Activated CD8-positive, alpha-beta memory T cell treated with anti-CD3 and anti-CD28 coated beads for 36 hours (primary cell): ENCODE data around the gene ZFAND3. TPM values are rescaled to one million over a fixed set of nuclear protein-coding genes. Genes with fewer than 3 reads are reported as not detected.
"Not testable (repeated sequence)": the region's sequence is repeated elsewhere in the genome, so short reads cannot be mapped to it uniquely, and the experiment has no call there.

Experiments used
- CTCF ChIA-PET: fragments of 350-600 bp; sonication (Branson Sonifier 250); formaldehyde crosslinking; loops from one replicate; lab custom pipeline; 2021; ENCODE audit warnings: antibody characterized with exemption; lab: Charles Lee
- POLR2A ChIA-PET: fragments of 350-600 bp; sonication (Branson Sonifier 250); formaldehyde crosslinking; loops from one replicate; lab custom pipeline; 2021; ENCODE audit warnings: antibody characterized with exemption; lab: Charles Lee
- total RNA-seq, 2 experiments: library from RNA; stranded (reverse); gene quantifications; one replicate each; pipeline ENCODE4 v1.2.3, GENCODE V29; 2021

ZFAND3 gene
- total RNA-seq, 2 experiments from 2014 or later: 29.3 TPM

DNA sequence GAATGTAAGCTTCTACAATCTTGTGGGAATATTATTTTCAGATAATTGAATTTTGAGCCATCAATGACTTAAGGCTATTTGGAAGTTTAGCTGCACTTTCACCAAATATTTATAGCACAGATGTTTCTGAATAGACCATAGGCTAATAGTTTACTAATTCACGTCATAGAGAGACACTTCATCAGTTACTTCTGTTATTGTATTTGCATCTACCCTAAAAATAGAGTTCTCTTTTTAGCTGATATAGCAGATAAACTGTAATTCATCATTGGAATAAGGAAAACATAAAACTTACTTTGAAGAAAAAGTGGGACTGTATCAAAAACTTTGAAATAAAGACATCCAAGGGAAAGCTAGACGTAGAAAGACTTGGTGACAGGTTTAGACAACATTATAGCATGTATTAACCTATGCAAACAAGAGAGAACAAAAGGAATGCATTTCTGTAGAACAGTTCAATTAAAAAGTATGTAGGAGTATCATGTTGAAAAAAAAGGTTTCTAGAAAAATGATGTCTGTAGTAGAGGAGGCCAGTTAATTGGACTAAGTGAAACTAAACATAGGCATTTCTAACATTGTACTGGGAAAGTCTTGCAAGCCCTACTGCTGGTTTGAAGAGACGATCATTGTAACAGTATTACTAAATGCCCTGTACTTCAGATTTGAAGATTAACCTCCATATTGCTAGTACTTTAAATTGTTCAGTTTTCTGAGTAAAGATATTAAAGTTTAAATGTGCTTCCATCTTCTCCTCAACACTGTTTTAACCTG lies 123.3 kb downstream of the ZFAND3 start:
- ChIA-PET CTCF (no interaction called here), POLR2A (interaction anchor here (0.5 kb wide), 1 partner anchor 29 kb away, joined by 3 read pairs; no protein-coding TSS in a partner anchor)

DNA sequence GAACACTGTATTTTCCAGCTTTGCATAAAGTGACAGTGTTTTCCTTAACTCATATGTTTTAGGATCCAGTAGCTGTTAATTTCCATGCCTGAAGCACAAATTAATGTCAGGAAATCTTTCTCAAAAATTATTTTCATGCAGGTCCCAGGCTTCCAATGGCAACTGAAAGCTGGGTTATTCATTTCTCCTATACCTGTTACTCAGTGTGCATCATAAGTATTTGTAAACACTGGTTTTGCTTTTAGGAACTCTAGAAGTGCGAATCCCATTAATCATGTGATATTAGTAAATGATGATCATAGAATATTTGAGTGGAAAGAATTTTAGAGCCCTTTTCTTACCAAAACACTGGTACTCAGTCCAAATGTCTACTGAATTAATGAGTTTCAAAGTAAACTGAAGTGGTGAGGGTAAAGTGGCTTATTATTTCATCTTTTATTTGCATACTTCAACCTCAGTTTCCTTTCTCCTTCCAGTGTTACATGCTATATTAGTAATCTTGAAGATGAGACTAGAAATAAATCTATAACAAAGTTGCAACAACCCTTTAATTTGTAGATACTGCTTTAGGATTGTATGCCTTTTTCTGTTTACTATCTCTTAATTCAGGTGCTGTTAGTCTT lies 124.0 kb downstream of the ZFAND3 start:
- CTCF ChIA-PET: no interaction called here
- POLR2A ChIA-PET: no interaction called here

DNA sequence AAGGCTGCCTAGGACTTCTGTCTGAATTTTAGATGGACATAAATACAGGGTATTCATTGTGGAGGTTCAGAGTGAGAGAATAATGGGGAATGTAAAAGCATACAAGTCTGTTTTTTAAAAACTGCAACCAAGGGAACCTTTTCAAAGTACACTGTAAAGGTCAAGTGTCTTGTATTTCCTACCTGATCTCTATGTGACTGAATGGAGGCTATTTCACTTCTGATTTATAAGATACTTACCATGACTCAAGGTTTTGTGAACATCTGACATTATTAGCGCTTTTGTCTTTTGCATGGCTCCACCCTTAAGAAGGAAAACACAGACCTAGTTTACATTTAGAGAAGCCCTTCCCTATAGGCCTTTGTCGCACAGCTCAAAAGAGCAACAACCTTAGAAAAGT lies 126.5 kb downstream of the ZFAND3 start:
- POLR2A ChIA-PET: no interaction called here
- CTCF ChIA-PET: no interaction called here

DNA sequence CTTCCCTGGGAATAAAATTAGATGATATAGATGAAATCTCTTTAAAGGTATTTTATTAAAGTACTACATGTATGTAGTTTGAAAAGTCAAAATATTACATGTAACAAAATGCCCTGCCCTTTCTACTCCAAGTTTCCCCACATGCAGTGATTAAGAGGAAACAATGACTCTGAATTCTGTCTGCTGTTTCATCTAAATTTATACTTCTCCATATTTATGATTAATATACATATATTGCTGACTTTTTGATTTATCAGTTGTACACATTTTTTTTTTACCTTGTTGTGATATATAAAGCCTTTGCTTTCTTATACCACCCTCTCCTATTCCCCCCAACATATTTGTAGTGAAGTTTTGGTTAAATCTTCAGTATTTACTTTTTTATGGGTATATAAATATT lies 127.9 kb downstream of the ZFAND3 start:
- POLR2A ChIA-PET: no interaction called here
- CTCF ChIA-PET: no interaction called here

DNA sequence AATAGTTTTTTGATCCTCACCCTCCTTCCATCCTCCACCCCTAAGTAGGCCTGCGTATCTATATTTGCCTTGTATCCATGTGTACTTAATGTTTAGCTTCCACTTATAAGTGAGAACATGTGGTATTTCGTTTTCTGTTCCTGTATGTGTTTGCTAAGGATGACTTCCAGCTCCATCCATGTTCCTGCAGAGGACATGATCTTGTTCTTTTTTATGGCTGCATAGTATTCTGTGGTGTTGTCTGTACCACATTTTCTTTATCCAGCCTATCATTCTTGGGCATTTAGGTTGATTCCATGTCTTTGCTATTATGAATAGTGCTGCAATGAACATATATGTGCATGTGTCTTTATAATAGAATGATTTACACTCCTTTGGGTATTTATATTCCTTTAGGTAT lies 129.1 kb downstream of the ZFAND3 start:
- CTCF ChIA-PET, POLR2A ChIA-PET: not testable (repeated sequence)

DNA sequence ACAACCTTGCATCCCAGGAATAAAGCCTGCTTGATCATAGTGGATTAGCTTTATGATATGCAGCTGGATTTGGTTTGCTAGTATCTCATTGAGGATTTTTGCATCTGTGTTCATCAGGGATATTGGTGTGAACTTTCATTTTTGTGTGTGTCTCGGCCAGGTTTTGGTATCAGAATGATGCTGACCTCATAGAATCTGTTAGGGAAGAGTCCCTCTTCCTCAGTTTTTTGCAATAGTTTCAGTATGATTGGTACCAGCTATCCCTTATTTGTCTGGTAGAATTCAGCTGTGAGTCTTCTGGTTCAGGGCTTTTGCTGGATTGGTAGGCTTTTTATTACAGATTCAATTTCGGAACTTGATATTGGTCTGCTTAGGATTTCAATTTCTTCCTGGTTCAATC lies 132.5 kb downstream of the ZFAND3 start:
- ChIA-PET POLR2A (no interaction called here), CTCF (no interaction called here)

DNA sequence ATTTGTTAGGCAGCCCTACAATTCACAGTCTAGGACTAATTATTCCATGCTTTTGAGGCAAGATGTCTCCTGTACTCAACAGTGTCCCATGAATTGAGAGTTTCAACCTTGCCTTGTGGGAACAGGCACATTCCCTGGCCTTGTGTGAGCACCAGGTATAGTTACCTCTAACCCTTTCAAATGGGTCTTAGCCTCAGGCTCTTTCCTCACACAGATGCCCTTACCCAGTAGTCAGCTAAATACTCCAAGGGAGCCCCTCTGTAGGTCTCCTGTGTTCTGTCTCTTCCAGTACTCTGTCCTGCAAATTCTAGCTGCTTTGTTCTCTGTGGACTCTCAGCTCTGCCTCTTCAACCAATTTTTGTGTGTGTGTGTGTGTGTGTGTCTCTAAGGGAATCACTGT lies 135.3 kb downstream of the ZFAND3 start:
- ChIA-PET POLR2A (no interaction called here), CTCF (no interaction called here)

DNA sequence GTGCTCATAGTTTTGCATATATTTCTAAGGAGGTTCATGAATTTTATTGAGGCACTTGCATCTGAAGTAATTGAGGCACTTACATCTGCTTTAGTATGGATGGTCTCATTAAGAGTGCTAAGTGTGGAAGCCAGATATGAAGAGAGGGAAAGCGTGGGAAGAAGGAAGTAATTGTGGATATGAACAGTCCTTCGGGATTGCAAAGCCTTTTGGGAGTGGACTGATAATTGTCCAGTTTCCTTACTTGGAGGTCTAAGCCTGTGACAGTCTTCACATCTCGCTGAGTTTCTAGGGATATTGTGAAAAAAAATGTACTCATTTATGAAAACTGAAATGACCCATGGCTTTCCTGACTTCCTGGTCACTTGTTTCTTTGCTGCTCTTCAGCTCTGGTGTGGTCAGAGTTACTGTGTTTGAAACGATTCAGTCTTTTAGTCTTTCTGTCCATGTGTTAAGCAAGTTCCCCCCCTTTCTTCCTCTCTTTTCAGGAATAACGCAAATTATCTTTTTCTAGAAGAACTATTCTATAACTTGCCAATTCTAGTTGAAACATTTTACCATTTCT lies 137.3 kb downstream of the ZFAND3 start:
- CTCF ChIA-PET: no interaction called here
- POLR2A ChIA-PET: no interaction called here

DNA sequence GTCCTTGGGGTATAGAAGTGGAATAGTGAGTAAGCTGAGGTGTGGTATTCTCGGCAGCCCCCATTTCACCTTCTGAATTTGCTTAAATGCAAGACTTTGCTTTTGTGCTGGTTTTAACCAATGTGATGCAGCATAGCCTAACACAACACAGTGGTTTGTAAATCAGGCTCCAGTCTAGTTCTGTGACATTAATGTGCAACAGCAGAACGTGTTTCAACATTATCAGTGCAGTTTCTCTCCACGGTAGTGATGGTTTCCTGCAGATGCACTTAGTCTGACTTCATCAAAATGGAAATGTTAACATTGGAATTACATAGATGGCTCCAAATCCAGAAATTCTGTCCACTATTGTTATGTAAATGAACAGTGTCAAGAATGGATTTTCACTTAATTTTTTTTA lies 139.5 kb downstream of the ZFAND3 start:
- CTCF ChIA-PET: no interaction called here
- POLR2A ChIA-PET: no interaction called here

DNA sequence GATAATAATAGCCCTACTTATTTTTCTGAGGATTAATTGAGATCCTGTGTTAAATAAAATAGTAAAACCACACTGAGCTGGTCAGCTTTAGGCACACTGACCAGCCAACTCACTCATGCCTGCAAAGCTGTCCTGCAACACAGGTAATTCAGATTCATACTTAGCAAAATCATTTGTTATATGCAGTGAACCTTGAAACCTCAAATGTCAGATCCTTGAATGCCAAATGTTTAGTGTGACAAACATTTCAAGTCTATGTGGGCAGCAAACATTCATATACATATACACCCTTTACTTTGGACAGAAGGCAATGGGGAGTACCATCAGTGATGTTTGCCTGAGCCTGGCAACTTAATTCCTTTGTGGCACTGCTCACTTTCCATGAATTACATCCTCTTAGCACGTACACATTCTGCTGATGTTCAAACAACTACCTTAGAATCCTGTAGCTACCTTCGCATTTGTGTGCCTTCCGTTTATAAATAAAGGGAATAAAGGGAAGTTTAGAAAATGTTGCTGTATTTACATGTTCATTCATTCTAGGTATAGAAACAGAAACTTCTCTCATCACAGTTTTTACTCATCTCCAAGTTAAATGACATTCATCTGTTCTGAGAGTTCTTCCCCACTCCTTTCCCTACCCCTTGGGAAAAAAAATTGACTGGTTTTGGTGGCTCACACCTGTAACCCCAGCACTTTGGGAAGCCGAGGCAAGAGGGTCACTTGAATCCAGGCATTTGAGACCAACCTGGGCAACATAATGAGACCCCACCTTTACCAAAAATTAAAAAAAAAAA lies 140.8 kb downstream of the ZFAND3 start:
- ChIA-PET CTCF (no interaction called here), POLR2A (no interaction called here)

DNA sequence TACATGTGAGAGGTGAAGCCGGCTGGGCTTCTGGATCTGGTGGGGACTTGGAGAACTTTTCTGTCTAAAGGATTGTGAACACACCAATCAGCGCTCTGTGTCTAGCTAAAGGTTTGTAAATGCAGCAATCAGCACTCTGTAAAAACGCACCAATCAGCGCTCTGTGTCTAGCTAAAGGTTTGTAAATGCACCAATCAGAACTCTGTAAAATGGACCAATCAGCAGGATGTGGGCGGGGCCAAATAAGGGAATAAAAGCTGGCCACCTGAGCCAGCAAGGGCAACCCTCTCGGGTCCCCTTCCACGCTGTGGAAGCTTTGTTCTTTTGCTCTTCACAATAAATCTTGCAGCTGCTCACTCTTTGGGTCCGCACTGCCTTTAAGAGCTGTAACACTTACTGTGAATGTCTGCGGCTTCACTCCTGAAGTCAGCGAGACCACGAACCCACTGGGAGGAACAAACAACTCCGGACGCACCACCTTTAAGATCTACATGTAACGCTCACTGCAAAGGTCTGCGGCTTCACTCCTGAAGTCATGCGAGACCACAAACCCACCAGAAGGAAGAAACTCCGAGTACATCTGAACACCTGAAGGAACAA lies 143.1 kb downstream of the ZFAND3 start:
- CTCF ChIA-PET: interaction anchor here (0.6 kb wide), 1 partner anchor 60 kb away, joined by 4 read pairs; no protein-coding TSS in a partner anchor
- POLR2A ChIA-PET: not testable (repeated sequence)

DNA sequence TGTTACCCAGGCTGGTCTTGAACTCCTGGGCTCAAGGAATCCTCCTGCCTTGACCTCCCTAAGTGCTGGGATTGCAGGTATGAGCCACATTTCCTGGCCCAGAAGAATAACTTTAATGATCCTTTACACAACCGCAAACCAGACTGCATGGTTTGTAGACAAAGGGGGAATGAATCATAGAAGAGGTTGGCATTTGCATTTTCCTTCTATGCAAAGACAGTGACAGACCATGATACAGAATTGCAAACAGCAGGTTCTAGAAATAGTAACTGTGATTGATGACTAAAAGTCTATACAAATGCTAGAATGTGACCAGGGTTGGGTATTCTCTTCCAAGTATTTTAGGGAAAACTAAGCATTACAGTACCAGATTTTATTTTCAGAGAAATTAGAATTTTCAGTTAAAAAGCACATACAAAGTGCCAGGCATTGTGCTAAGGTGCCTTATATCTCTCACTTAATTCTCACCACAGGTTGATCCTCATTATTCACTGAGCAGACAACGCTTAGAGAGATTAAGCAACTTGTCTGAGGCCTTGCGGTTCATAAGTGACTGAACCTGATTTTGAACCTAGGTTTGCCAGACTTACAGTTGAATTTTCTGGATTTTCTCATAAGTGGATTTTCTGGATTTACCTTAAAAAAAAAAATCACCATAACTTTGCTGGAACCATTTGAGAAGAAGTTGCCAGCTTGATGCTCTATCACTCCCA lies 146.6 kb downstream of the ZFAND3 start:
- ChIA-PET CTCF (interaction anchor here (0.7 kb wide), 1 partner anchor 274 kb away, joined by 3 read pairs; no protein-coding TSS in a partner anchor), POLR2A (no interaction called here)

DNA sequence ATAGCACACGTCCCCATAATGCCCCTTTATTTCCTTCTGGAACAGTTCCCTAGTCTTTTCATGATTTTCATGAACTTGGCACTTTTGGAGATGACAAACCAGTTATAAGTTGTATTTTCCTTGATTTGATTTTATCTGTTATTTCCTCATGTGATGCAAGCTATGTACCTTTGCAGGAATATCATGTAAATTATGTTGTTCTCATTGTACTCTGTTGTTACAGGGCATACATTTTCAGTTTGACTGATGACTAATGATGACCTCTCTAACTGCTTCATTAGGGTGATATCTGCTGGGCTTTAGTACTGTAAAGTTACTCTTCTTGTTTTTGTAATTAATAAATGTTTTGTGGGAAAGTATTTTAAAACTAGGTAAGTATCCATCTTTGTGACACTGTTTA lies 147.3 kb downstream of the ZFAND3 start:
- CTCF ChIA-PET: no interaction called here
- POLR2A ChIA-PET: no interaction called here

DNA sequence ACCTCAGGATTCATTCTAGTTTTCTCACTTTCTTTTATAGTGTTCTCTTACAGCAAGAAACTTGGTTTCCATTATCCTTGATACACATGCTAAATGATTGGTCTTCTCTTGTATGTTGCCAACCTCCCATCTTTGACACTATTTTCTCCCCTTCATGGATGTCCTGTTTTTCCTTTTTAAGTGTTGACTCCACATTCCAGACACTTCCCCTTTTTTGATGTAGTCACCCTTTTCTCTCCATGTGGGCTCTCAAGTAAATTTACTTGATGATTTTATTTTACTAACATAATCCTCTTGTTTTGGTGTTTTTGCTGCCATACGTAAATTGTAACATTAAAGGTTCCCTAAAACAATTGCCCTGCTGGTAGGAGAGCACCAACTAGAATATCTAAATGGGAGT lies 148.1 kb downstream of the ZFAND3 start:
- ChIA-PET CTCF (no interaction called here), POLR2A (no interaction called here)

DNA sequence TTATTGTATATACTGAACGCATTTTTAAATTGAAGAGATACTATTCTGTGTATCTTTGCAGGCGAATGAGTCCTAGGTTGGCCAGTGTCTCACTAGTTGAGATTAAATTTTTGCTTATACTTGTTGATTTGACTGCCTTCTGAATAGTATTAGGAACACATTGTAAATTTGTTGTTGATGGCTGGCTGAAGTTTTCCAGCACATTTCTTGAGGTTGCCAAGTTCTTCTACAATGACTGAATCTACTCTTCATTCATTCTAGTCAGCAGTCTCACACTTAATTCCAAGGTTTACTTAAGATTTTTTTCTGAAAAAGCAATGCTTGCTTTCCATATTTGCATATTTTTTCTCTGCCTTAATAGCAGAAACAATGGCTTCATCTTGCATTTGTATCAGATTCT lies 151.7 kb downstream of the ZFAND3 start:
- ChIA-PET POLR2A (no interaction called here), CTCF (interaction anchor here (0.7 kb wide), 1 partner anchor 150 kb away, joined by 4 read pairs; no protein-coding TSS in a partner anchor)

DNA sequence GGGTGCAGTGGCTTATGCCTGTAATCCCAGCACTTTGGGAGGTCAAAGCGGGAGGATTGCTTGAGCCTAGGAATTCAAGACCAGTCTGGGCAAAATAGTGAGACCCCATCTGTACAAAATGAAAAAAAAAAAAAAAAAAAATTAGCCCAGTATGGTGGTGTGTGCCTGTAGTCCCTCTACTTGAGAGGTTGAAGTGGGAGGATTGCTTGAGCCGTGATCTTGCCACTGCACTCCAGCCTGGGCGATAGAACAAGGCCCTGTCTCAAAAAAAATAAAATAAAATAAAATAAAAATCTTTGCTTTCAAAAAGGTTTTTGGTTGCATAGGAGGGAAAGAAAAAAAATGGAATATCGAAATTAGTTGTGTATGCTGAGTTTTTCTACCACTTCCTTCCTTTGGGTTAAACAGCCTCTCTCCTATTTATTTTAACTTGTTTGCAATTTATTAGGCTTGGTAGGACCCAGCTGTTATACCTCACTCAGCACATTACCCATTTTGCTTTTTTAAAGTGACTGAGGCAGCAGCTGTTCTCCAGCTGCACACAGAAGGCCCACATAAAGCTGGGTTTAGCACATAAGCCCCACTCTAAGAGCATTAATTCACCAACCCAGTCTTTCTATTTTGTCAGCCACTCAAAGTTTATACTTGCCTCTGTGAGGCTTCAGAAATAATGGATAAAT lies 152.3 kb downstream of the ZFAND3 start:
- POLR2A ChIA-PET: no interaction called here
- CTCF ChIA-PET: interaction anchor here (0.7 kb wide), 2 partner anchors 151 to 162 kb away, joined by 3 to 4 read pairs; no protein-coding TSS in a partner anchor

DNA sequence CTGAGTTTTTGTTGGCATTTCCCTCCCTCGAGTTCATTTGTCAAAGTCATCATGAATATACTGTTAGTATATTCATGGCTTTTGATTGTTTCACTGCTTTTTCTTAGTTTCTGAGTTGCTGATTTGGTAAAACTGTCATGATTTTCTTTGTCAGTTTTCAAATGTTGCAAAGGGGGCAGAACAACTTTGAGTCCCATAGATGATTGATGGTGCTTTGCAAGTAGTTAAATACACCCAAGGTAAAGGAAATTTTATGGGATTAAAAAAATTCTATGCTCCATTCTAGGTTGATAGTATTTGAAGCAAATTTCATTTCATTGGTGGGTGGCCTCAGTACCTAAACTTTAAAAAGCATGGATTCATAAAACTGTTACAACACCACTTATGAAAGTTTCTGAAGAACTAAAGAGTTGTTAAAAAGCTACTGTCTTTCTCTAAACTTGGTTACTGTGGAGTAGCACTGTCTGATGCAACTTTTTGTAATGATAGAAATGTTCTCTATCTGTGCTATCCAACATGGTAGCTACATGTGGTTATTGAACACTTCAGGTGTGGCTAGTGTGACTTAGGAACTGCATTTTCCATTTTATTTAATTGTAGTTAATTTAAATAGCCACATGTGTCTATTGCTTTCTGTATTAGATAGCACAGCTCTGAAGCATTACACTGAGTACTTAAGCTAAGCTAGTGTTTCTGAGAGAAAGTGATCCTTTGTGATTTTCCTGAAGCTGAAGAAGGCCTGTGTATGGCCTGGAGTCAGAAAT lies 153.6 kb downstream of the ZFAND3 start:
- CTCF ChIA-PET: no interaction called here
- POLR2A ChIA-PET: no interaction called here

DNA sequence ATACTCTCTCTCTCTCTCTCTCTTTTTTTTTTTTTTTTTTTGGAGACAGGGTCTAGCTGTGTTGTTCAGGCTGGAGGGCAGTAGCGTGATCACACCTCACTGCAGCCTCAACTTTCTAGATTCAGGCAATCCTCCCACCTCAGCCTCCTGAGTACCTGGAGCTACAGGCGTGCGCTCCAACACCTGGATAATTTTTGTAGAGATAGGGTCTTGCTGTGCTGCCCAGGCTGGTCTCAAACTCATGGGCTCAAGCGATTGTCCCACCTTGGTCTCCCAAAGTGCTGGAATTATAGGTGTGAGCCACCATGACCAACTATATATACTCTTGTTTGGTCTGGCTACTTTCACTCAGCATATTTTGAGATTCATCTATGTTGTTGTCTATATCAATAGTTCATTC lies 154.9 kb downstream of the ZFAND3 start:
- ChIA-PET CTCF (interaction anchor here (0.7 kb wide), 1 partner anchor 54 kb away, joined by 3 read pairs; no protein-coding TSS in a partner anchor), POLR2A (no interaction called here)
